PC-9 (cell line): ENCODE measurements around the gene SIGMAR1. TPM values are rescaled to one million over a fixed set of nuclear protein-coding genes. Genes with fewer than 3 reads are reported as not detected.

Experiments used
- BruUV-seq: library from RNA; stranded (reverse); fragments of 400-500 nt; replicated peaks from 2 replicates; lab custom pipeline; 2021; lab: Mats Ljungman, UMichigan
- CTCF ChIA-PET: fragments of 300-600 bp; sonication (Branson Sonifier 250); formaldehyde crosslinking; loops from one replicate; lab custom pipeline; 2022; ENCODE audit warnings: antibody characterized with exemption; lab: Charles Lee
- POLR2A ChIA-PET: fragments of 300-600 bp; sonication (Branson Sonifier 250); formaldehyde crosslinking; loops from one replicate; lab custom pipeline; 2022; ENCODE audit warnings: antibody characterized with exemption; ENCODE audit not compliant: unreplicated experiment; lab: Charles Lee
- DNase-seq, 2 experiments: peaks; one replicate each; pipeline versions ENCODE4 v3.0.0 to v3.0.0-alpha.2; 2015 to 2022; ENCODE audit warnings: mixed read lengths in 1 of 2
- H2AFZ ChIP-seq: fragments of 200-600 bp; sonication (generic); 2 replicates; pipeline ENCODE4 v1.8.1; 2017; ENCODE audit warnings: antibody characterized with exemption
- H3F3A ChIP-seq: fragments of 200-600 bp; sonication (generic); 2 replicates; pipeline ENCODE4 v1.8.1; 2017; ENCODE audit warnings: antibody characterized with exemption, mild to moderate bottlenecking, low read depth; ENCODE audit not compliant: insufficient read depth
- H3K27ac ChIP-seq: fragments of 200-600 bp; sonication (generic); 2 replicates; pipeline ENCODE4 v1.6.1; 2016; ENCODE audit warnings: mixed run types
- H3K27me3 ChIP-seq: fragments of 200-600 bp; sonication (generic); 2 replicates; pipeline ENCODE4 v1.6.1; 2016; ENCODE audit warnings: low read depth, mixed run types; ENCODE audit not compliant: insufficient read depth
- H3K36me3 ChIP-seq: fragments of 200-600 bp; sonication (generic); 2 replicates; pipeline ENCODE4 v1.6.1; 2016; ENCODE audit warnings: low read depth, mixed run types
- H3K4me1 ChIP-seq: fragments of 200-600 bp; sonication (generic); replicated peaks from 2 replicates; pipeline ENCODE4 v1.6.1; 2016; ENCODE audit warnings: mixed run types; ENCODE audit not compliant: insufficient read depth
- H3K4me2 ChIP-seq: fragments of 200-600 bp; sonication (generic); 2 replicates; pipeline ENCODE4 v1.6.1; 2017; ENCODE audit warnings: mixed run types
- H3K4me3 ChIP-seq: fragments of 200-600 bp; sonication (generic); 2 replicates; pipeline ENCODE4 v1.6.1; 2016; ENCODE audit warnings: mixed run types
- H3K79me2 ChIP-seq: fragments of 200-600 bp; sonication (generic); 2 replicates; pipeline ENCODE4 v1.6.1; 2017; ENCODE audit warnings: low read depth, mixed run types
- H3K9me2 ChIP-seq: fragments of 200-600 bp; sonication (generic); 2 replicates; pipeline ENCODE4 v1.8.1; 2017; ENCODE audit warnings: mild to moderate bottlenecking; ENCODE audit not compliant: insufficient read depth
- H3K9me3 ChIP-seq: fragments of 200-600 bp; sonication (generic); 2 replicates; pipeline ENCODE4 v1.8.1; 2016; ENCODE audit warnings: low read depth; ENCODE audit not compliant: insufficient read depth
- H4K20me1 ChIP-seq: fragments of 200-600 bp; sonication (generic); 2 replicates; pipeline ENCODE4 v1.8.1; 2017; ENCODE audit not compliant: insufficient read depth
- CTCF ChIP-seq: fragments of 200-600 bp; sonication (generic); conservative IDR thresholded peaks from 2 replicates; pipeline ENCODE4 v1.6.1; 2017; ENCODE audit warnings: mixed run types, antibody characterized with exemption, mild to moderate bottlenecking, moderate library complexity
- EZH2 ChIP-seq: fragments of 200-600 bp; sonication (generic); IDR thresholded peaks from 2 replicates; pipeline ENCODE4 v1.8.0; 2017; ENCODE audit warnings: antibody characterized with exemption, low read depth
- intact Hi-C: fragments of 100-400 bp; cut with micrococcal nuclease; formaldehyde crosslinking; loops from one replicate; pipeline ENCODE4 v1.10.0; 2022; ENCODE audit not compliant: unreplicated experiment
- total RNA-seq: library from RNA; stranded (reverse); gene quantifications from 2 replicates; pipeline ENCODE4 v1.2.3, GENCODE V29; 2021

Gene SIGMAR1
- total RNA-seq, 1 experiment from 2014 or later: 57.9 TPM

GRCh38 chr9:34651321-34651720 lies 13.7 kb upstream of the SIGMAR1 start:
- TF ChIP-seq CTCF (no peak), EZH2 (no peak)
- intact Hi-C loops: no loop called here
- POLR2A ChIA-PET: interaction anchor here (0.6 kb wide), 1 partner anchor 1361 kb away, joined by 6 read pairs; the partner anchor contains the start of gene NFX1
- H4K20me1 ChIP-seq: no peaks in the 10 kb centered on the region
- peaks cover 19% of the 10 kb centered on the region for H3K4me1 ChIP-seq
- 0 out of 2 replicates have a peak overlapping the region, but pooled peaks have one; percentile 19 for H3K27ac ChIP-seq
- no peaks in the 10 kb centered on the region for H3K9me2 ChIP-seq
- H3K79me2 ChIP-seq: peaks cover 10% of the 10 kb centered on the region; the same call in 1 of the 2 replicates
- peak overlapping the region; percentile 54; the same call in 1 of the 2 replicates for H3K4me3 ChIP-seq
- no peaks in the 10 kb centered on the region for H3K27me3 ChIP-seq
- H3K9me3 ChIP-seq: no peaks in the 10 kb centered on the region
- TSS peak; percentile 95 for BruUV-seq
- no peak for DNase-seq
- H3K36me3 ChIP-seq: no peaks in the 10 kb centered on the region
- peak overlapping the region; percentile 74 for H3K4me2 ChIP-seq
- CTCF ChIA-PET: interaction anchor here (0.5 kb wide), 1 partner anchor 37 kb away, joined by 3 read pairs; no protein-coding TSS in a partner anchor
- H2AFZ ChIP-seq: peak overlapping the region; percentile 77
- H3F3A ChIP-seq: peaks cover 7% of the 10 kb centered on the region; the same call in 1 of the 2 replicates

- Histone ChIP-seq H3K4me2 (no peak overlapping the region), H3K79me2 (peaks cover 10% of the 10 kb centered on the region; the same call in 1 of the 2 replicates), H3K9me2 (no peaks in the 10 kb centered on the region), H4K20me1 (no peaks in the 10 kb centered on the region; the same call in 1 of the 2 replicates), H3K9me3 (no peaks in the 10 kb centered on the region), H3K27ac (no peak overlapping the region), H3K36me3 (no peaks in the 10 kb centered on the region), H3K4me3 (no peak overlapping the region), H3K4me1 (peaks cover 23% of the 10 kb centered on the region), H3K27me3 (no peaks in the 10 kb centered on the region), H3F3A (peaks cover 11% of the 10 kb centered on the region; the same call in 1 of the 2 replicates), H2AFZ (no peak overlapping the region)
- no TSS peak for BruUV-seq
- POLR2A ChIA-PET: interaction anchor here (0.6 kb wide), 1 partner anchor 14 kb away, joined by 3 read pairs; no protein-coding TSS in a partner anchor
- TF ChIP-seq EZH2 (no peak), CTCF (no peak)
- no peak for DNase-seq
- CTCF ChIA-PET: interaction anchor here (0.5 kb wide), 1 partner anchor 37 kb away, joined by 3 read pairs; no protein-coding TSS in a partner anchor
- intact Hi-C loops: no loop called here
Observed at GRCh38 chr9:34650816-34651215, 13.2 kb upstream of the SIGMAR1 start.

- no peak overlapping the region for H3K4me3 ChIP-seq
- POLR2A ChIA-PET: no interaction called here
Observed at GRCh38 chr9:34648673-34649072, 11.1 kb upstream of the SIGMAR1 start.

More at GRCh38 chr9:34648673-34649072, 11.1 kb upstream of the SIGMAR1 start:
- H3K79me2 ChIP-seq: peaks cover 10% of the 10 kb centered on the region; the same call in 1 of the 2 replicates
- no peak overlapping the region for H2AFZ ChIP-seq
- H3K27me3 ChIP-seq: no peaks in the 10 kb centered on the region
- CTCF ChIA-PET: no interaction called here
- BruUV-seq: no TSS peak
- H3K4me2 ChIP-seq: no peak overlapping the region
- no peaks in the 10 kb centered on the region for H3K36me3 ChIP-seq
- no peak for DNase-seq
- peaks cover 11% of the 10 kb centered on the region; the same call in 1 of the 2 replicates for H3F3A ChIP-seq
- H3K9me3 ChIP-seq: no peaks in the 10 kb centered on the region
- H4K20me1 ChIP-seq: no peaks in the 10 kb centered on the region; the same call in 1 of the 2 replicates
- intact Hi-C loops: no loop called here
- TF ChIP-seq CTCF (no peak), EZH2 (no peak)
- H3K27ac ChIP-seq: no peak overlapping the region
- peaks cover 28% of the 10 kb centered on the region for H3K4me1 ChIP-seq
- H3K9me2 ChIP-seq: no peaks in the 10 kb centered on the region
